NCI-H1092 treated with DMSO at 0.1 percent for 48 hours (cell line): Measurements from ENCODE around the gene RPUSD4.
A peak's percentile ranks its signal among the peaks of the same experiment; 100 is the strongest.

Source experiments
- DNase-seq: peaks from one replicate; lab custom pipeline; 2025; lab: John Stamatoyannopoulos, UW

Gene RPUSD4

GRCh38 chr11:126181939-126182730 is 29.3 kb downstream of the RPUSD4 start:
- DNase-seq: no peak

DNA sequence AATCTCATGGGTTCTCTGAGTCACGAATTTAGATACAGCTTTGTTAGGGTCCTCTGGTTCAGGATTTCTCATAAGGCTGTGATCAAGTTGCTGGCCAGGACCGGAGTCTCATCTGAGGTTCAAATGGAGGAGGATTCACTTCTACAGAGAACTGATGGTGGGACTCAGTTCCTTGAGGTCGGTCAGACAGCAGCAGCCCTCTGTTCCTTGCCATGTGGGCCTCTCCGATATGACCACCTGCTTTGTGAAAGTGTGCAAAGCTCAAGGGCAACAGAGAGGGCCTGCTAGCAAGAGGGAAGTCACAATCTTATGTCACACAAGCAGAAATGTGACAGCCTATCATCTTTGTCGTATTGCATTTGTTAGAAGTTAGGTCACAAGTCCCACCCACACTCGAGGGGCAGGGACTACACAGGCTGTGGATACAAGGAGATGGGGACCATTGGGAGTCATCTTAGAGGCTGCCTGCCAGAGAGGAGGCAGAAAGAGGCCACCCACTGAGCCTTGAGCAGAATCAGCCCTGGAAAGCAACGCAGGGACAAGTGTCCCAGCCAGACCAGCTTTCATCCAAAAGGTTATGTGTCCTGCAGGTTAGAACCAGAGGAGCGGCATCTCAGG is 34.5 kb downstream of the RPUSD4 start:
- no peak for DNase-seq

GRCh38 chr11:126175393-126175792 is 36.1 kb downstream of the RPUSD4 start:
- no peak for DNase-seq

- no peak for DNase-seq
Observed at GRCh38 chr11:126174816-126175215, 36.6 kb downstream of the RPUSD4 start.

GRCh38 chr11:126173257-126173656 is 38.2 kb downstream of the RPUSD4 start:
- DNase-seq: no peak

GRCh38 chr11:126172596-126173038 is 38.8 kb downstream of the RPUSD4 start:
- DNase-seq: no peak

DNA sequence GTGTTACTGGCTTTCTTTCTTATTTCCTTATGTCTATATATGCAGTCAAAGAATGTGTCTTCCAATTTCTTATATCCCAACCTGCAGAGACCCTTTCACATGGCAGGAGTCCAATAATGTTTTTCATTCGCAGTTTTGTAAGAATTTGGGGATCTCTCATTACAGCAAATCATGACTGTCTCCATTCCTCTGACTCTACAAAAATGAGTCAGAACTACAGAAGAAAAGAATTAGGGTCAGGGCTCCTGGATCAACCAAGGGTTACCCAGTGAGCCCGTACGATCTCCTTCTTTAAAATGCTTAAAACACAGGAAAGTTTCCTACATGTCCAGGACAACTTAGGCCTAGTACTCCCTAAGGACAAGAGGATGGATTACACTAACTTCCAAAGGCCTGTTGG is 42.2 kb downstream of the RPUSD4 start:
- DNase-seq: no peak

- DNase-seq: no peak
Observed at GRCh38 chr11:126167488-126167887, 44.0 kb downstream of the RPUSD4 start.

DNA sequence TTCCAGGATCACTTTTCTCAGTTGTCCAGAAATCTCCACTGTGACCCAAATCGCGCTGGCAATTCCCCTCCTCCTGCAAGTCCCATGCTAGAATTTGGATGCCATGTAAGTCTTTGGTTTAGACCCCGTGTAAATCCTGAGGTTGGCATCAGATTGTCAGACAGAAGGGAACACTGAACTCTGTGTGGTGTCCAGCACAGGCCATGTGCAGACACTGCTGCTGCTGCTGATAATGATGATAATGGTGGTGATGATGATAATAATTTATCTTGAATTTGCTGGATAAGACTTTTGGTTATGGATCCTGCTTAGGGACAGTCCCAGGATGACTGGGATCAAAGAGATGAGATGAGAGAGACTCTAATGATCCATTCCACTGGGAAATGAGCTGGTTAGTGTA is 45.0 kb downstream of the RPUSD4 start:
- no peak for DNase-seq

DNA sequence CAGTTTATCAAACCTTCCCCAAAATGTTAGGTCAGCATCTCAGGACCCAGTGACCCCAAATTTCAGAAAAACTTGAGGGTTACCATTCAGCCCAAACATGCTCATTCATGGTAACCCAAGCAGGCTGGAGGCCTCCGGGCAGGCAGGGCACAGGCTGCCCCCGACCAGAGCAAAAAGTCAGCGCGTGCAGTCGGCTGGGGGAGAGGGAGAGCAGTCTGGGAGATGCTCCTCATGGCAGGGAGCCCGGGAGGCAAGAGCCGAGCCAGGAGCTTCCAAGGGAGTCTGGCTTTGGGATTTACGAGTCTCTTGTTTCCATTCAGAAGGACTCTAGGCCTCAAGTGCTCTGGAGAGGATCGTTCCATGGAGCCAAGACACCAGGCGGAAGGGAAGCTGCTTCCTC is 45.7 kb downstream of the RPUSD4 start:
- DNase-seq: peak; percentile 63

GRCh38 chr11:126165311-126165720 is 46.1 kb downstream of the RPUSD4 start:
- peak; percentile 41 for DNase-seq

DNA sequence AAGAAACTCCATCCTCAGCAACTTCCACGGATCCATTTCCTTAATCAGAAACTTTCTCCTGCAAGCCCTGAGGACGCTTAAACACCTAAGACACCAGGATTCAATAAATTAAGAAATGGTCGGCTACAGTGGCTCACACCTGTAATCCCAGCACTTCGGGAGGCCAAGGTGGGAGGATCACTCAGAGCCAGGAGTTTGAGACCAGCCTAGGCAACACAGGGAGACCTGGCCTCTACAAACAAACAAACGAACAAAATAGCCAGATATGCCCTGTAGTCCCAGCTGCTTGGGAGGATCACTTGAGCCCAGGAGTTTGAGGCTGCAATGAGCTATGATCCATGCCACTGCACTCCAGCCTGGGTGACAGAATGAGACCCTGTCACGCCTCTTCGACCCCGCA is 46.7 kb downstream of the RPUSD4 start:
- no peak for DNase-seq

DNA sequence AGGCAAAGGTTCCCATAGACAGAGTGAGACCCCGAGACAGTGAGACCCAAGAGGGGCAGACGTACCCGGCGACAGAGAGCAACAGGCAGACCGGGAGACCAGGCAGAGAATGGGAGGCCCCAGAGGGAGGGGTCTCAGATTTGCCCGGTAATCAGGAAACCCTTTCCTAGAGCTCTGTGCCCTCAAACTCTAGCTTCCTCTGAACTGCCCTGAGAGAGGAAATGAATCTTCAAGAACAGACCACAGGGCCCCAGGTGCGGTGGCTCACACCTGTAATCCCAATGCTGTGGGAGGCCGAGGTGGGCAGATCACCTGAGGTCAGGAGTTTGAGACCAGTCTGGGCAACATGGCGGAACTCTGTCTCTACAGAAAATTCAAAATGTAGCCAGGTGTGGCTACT is 47.7 kb downstream of the RPUSD4 start:
- DNase-seq: no peak

GRCh38 chr11:126163074-126163700 is 48.3 kb downstream of the RPUSD4 start:
- DNase-seq: peak; percentile 45

DNA sequence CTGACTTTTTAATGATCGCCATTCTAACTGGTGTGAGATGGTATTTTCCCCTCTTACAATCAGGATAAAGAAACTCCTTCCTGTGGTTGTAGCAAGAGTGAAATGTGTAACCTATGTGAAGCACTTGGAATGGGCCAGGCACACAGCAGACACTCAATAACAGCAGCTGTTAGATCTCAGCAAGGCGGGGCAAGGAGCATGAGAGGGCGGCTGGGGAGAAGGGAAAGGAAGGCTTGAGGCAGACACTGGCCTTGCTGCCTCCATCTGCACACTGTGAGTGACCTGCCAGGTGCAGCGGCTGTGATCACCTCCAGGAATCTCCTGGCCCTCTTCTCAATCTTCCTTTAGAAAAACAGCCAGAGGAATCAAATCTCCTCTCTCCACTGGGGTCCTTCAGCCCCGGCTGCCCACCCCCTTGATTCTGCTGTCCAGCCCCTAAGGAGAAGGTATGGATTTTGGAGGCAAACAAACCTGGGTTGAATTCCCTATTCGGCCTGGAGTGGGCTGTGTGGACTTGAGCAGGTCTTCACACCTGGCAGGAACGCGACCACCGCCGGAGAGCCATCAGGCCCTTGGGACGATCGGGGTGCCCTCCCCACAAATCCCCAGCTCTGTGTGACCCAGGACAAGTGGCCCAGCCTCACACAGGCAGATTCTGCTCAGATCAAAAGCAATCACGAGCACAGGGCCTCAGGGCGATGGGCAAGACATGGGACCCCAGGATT is 49.0 kb downstream of the RPUSD4 start:
- no peak for DNase-seq

- no peak for DNase-seq
Observed at GRCh38 chr11:126161023-126161391, 50.4 kb downstream of the RPUSD4 start.

DNA sequence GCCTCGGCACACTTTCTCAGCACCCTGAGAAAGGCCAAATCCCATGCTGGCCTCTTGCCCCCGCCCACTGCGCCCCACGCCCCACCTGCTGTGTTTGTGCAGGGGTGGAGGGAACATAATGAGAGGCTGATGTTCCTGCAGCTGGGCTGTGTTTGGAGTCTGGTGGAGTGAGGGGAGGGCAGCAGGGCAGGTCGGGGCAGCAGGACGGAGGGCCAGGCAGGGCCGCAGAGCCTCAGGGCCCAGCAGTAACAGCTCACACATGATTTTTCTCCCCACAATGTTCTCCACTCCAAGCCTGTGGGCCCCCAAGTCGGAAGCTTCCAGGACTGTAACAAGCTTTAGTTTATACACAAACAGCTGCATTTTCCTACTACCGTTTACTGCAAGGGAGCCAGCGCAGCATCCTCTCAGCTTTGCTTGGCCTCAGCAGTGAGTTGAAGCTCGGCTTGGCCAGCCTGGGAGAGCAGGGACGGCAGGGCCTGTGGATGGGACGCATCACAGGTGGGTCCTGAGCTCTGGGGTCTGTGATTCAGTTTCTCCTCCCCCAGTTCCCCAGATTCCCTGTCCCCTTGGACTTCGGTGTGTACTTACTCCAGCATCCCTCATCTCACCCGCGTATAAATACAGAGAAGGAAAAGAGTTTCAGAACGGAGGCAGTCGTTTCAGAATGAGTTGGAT is 51.0 kb downstream of the RPUSD4 start:
- DNase-seq: no peak

- no peak for DNase-seq
Observed at GRCh38 chr11:126159719-126160344, 51.6 kb downstream of the RPUSD4 start.

GRCh38 chr11:126158054-126158791 is 53.2 kb downstream of the RPUSD4 start:
- no peak for DNase-seq

GRCh38 chr11:126157326-126158030 is 54.0 kb downstream of the RPUSD4 start:
- no peak for DNase-seq
